SK-N-MC (cell line): ENCODE data around the gene NDRG3.

Source experiments
- DNase-seq: peaks from one replicate; pipeline ENCODE4 v3.0.0-alpha.2; 2011; ENCODE audit warnings: low read depth, low spot score
- H3K27ac ChIP-seq: fragments of 200-600 bp; sonication (generic); 2 replicates; pipeline ENCODE4 v1.5.1; 2016; ENCODE audit warnings: mixed run types
- H3K36me3 ChIP-seq: fragments of 200-600 bp; sonication (generic); 2 replicates; pipeline ENCODE4 v1.6.1; 2017; ENCODE audit warnings: antibody characterized with exemption, low read length, mixed read lengths; ENCODE audit not compliant: insufficient read depth
- H3K4me3 ChIP-seq: fragments of 200-600 bp; sonication (generic); 2 replicates; pipeline ENCODE4 v1.5.1; 2016
- H3K9ac ChIP-seq: fragments of 200-600 bp; sonication (generic); 2 replicates; pipeline ENCODE4 v1.8.0; 2017; ENCODE audit warnings: mixed run types, mixed read lengths; ENCODE audit not compliant: insufficient read length
- H3K9me3 ChIP-seq: fragments of 200-600 bp; sonication (generic); 2 replicates; pipeline ENCODE4 v1.6.1; 2017; ENCODE audit warnings: low read depth, mild to moderate bottlenecking, antibody characterized with exemption, low read length, moderate library complexity, mixed read lengths
- EZH2 ChIP-seq: fragments of 200-600 bp; sonication (generic); IDR thresholded peaks from one replicate; pipeline ENCODE4 v1.6.1; 2017; ENCODE audit warnings: antibody characterized with exemption
- FOXP2 ChIP-seq: optimal IDR thresholded peaks from 2 replicates; pipeline ENCODE3; 2011; ENCODE audit warnings: mild to moderate bottlenecking, moderate library complexity; ENCODE audit not compliant: insufficient read depth; ENCODE audit errors: extremely low read length, control extremely low read depth
- POLR2AphosphoS5 ChIP-seq: IDR thresholded peaks from 2 replicates; pipeline ENCODE4 v1.6.1; 2012; ENCODE audit warnings: mild to moderate bottlenecking, low read depth, low read length, borderline replicate concordance

NDRG3 gene

DNA sequence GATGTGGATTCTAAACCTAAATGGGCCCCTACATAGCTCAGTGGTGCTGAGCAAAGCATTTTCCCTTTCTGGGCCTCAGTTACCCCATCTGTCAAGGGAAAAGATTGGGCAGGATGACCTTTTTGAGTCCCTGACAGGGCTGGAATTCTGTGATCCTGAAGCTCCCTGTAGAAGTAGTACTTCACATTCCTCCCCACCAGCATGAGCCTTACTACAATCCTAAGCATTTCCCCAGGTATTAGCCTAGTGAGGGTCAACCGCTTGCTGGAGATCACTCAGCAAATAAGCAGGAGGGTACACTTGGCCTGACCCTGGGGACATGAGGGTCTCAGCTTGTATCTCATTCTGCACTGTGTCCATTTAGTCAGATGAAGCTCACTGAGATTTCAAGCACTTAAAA, 13.4 kb downstream of the NDRG3 start:
- no peak for DNase-seq
- H3K9ac ChIP-seq = no peak overlapping the region
- no peaks in the 10 kb centered on the region for H3K36me3 ChIP-seq
- no peaks in the 10 kb centered on the region for H3K9me3 ChIP-seq
- H3K27ac ChIP-seq = no peak overlapping the region
- no peak for TF ChIP-seq FOXP2
- TF ChIP-seq EZH2 = no peak
- TF ChIP-seq POLR2AphosphoS5 = no peak
- no peak overlapping the region for H3K4me3 ChIP-seq

DNA sequence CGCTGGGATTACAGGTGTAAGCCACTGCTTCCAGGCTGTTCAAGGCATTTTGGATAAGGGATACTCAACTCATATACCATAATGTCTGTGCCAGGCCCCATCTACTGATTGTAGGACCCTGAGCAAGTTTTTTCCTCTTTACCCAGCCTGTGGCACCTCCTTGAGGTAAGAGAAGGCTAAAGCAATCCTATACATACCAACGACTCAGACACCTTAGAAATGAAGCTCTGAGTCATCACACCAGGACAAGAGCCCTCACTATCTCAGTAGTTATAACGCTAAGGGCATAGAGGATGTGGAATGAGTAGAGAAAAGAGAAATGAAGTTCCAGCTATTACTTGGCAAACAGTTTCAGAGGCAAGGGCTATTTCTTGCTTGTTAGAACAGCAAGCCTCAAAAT, 16.9 kb downstream of the NDRG3 start:
- Histone ChIP-seq H3K9me3 (no peaks in the 10 kb centered on the region), H3K9ac (no peak overlapping the region), H3K4me3 (no peak overlapping the region), H3K27ac (no peak overlapping the region), H3K36me3 (no peaks in the 10 kb centered on the region)
- DNase-seq = no peak
- TF ChIP-seq POLR2AphosphoS5 (no peak), FOXP2 (no peak), EZH2 (no peak)

DNA sequence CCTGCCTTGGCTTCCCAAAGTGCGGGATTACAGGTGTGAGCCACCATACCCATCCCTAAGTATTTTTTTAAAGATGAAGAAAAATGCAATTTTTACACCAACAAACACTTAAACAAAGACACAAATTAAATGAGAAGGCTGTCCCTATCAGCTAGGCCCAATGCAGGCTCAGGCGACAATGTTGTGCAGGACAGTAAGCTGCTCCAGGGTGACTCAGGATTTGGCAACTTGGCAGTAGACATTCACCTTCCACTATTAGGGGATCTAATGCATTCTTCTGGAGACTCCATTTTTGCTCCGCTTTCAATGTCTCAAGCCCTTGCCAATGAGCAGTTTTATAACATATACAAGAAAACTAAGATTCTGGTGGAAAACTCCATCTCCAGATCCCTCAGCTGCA, 19.7 kb downstream of the NDRG3 start:
- no peaks in the 10 kb centered on the region for H3K9me3 ChIP-seq
- no peak for DNase-seq
- no peak overlapping the region for H3K9ac ChIP-seq
- no peak for TF ChIP-seq EZH2
- no peak for TF ChIP-seq FOXP2
- no peak for TF ChIP-seq POLR2AphosphoS5
- H3K36me3 ChIP-seq = no peaks in the 10 kb centered on the region
- H3K27ac ChIP-seq = no peak overlapping the region
- no peak overlapping the region for H3K4me3 ChIP-seq

DNA sequence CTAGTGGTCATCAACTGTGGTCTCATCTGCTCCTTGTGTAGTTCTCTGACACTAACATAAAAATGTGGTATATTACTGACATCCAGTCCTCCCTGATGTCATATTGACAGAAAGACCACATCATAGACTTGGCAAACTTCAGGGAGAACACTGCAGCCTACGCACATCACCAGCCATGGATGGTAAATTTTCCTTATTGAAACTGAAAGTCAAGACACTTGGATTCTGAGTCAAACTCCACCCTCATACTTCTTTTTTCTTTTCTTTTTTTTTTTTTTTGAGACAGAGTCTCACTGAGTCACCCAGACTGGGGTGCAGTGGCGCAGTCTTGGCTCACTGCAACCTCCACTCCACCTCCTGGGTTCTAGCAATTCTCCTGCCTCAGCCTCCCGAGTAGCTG, 25.4 kb downstream of the NDRG3 start:
- DNase-seq = no peak
- TF ChIP-seq EZH2 (no peak), FOXP2 (no peak), POLR2AphosphoS5 (no peak)
- Histone ChIP-seq H3K9me3 (no peaks in the 10 kb centered on the region), H3K4me3 (no peak overlapping the region), H3K36me3 (no peaks in the 10 kb centered on the region), H3K9ac (no peak overlapping the region), H3K27ac (no peak overlapping the region)

DNA sequence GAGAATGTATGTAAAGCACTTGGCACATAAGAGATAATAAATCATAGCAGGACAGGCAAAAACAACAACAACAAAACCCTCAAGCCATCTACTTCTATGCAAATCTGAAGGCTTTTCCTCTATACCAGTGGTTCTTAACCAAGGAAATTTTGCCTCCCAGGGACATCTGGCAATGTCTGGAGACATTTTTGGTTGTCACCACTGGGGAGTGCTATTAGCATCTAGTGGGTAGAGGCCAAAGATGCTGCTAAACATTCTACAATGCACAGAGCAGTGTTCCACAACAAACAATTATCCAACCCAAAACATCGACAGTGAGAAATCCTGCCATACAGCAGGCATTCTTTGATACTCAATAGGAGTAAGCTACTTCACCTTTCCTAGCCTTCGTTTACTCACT, 28.2 kb downstream of the NDRG3 start:
- no peaks in the 10 kb centered on the region for H3K9me3 ChIP-seq
- no peaks in the 10 kb centered on the region for H3K36me3 ChIP-seq
- no peak overlapping the region for H3K27ac ChIP-seq
- H3K4me3 ChIP-seq = no peak overlapping the region
- DNase-seq = no peak
- TF ChIP-seq FOXP2 = no peak
- TF ChIP-seq EZH2 = no peak
- H3K9ac ChIP-seq = no peak overlapping the region

DNA sequence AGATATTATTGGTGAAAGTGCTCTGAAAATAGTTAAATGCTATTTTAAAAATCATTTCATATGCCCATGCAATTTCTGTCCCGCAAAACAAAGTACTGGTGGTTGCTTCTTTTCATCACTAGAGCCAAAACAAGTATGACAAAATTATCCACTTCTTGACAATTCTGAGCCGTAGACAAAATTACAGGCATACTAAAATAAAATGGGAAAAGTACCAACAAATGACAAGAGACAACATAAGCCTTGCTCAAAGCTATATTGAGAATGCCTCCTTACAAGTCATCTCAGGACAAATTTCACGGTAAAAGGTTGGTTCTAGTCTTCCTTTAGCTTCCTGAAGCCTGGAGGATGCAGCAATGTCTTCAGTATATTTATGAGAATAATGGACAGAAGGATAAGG, 28.9 kb downstream of the NDRG3 start:
- DNase-seq = no peak
- H3K36me3 ChIP-seq = no peaks in the 10 kb centered on the region
- no peak overlapping the region for H3K27ac ChIP-seq
- no peak overlapping the region for H3K4me3 ChIP-seq
- H3K9me3 ChIP-seq = no peaks in the 10 kb centered on the region
- H3K9ac ChIP-seq = no peak overlapping the region
- TF ChIP-seq FOXP2 (no peak), EZH2 (no peak), POLR2AphosphoS5 (no peak)

DNA sequence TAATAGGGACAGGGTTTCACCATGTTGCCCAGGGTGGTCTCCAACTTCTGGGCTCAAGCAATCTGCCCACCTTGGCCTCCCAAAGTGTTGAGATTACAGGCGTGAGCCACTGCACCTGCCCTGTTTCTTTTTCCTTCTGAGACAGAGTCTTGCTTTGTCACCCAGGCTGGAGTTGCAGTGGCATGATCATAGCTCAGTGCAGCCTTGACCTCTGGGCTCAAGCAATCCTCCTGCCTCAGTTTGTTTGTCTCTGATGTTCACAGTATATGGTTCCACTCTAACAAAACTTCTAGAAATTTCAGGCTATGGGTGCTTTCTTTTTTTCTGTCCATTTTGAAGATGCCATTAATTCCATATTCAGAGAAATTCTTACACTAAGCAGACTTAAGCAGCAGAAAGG, 33.1 kb downstream of the NDRG3 start:
- TF ChIP-seq POLR2AphosphoS5 (no peak), FOXP2 (no peak), EZH2 (no peak)
- DNase-seq = no peak
- H3K9ac ChIP-seq = no peak overlapping the region
- no peaks in the 10 kb centered on the region for H3K9me3 ChIP-seq
- no peak overlapping the region for H3K4me3 ChIP-seq
- no peaks in the 10 kb centered on the region for H3K36me3 ChIP-seq
- no peak overlapping the region for H3K27ac ChIP-seq

DNA sequence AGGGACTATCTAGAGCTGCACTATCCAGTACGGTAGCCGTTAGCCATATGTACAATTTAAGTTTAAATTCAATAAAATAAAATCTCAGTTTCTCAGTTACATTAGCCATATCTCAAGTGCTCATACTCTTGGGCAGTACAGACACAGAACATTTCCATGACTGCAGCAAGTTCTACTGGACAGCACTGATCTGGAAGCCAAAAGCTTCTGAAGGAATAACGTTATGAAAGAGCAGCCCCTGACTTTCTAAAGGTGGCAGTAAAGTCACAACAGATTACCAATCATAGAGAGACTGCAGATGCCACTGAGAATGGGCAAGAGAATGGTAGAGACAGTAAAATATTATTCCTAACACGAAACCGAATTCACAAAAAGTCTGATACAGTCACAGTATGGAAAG, 36.8 kb downstream of the NDRG3 start:
- H3K9me3 ChIP-seq = no peaks in the 10 kb centered on the region
- DNase-seq = no peak
- no peak overlapping the region for H3K9ac ChIP-seq
- no peak for TF ChIP-seq EZH2
- H3K27ac ChIP-seq = no peak overlapping the region
- no peaks in the 10 kb centered on the region for H3K36me3 ChIP-seq
- H3K4me3 ChIP-seq = no peak overlapping the region

DNA sequence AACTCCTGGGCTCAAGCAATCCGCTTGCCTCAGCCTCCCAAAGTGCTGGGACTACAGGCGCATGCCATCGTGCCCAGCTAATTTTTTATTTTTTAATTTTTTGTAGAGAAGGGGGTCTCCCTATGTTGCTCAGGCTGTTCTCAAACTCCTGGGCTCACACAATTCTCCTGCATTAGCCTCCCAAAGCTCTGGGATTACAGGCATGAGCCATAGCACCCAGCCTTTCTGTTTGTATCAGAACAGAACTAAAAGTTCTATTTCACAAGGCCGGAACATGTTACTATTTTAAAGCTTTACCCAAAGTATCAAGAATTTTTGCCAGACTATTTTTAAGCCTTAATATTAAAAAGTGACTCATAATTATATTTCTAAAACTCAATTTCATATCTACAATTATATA, 42.4 kb downstream of the NDRG3 start:
- TF ChIP-seq FOXP2 (no peak), EZH2 (no peak), POLR2AphosphoS5 (no peak)
- H3K36me3 ChIP-seq = no peaks in the 10 kb centered on the region
- DNase-seq = no peak
- no peak overlapping the region for H3K9ac ChIP-seq
- no peak overlapping the region for H3K4me3 ChIP-seq
- H3K9me3 ChIP-seq = no peaks in the 10 kb centered on the region
- no peak overlapping the region for H3K27ac ChIP-seq
